Activated CD4-positive, alpha-beta T cell treated with anti-CD3 and anti-CD28 coated beads for 1 hour (primary cell): ENCODE data around the gene DEPDC5.
A peak's percentile ranks its signal among the peaks of the same experiment; 100 is the strongest.

Experiments
- DNase-seq: peaks from one replicate; pipeline ENCODE4 v3.0.0-alpha.2; 2020

Gene DEPDC5

GRCh38 chr22:31933406-31933805 is 179.6 kb downstream of the DEPDC5 start:
- no peak for DNase-seq

- no peak for DNase-seq
These were observed 180.1 kb downstream of the DEPDC5 start for GRCh38 chr22:31933816-31934482.

GRCh38 chr22:31935961-31936635 is 182.3 kb downstream of the DEPDC5 start:
- no peak for DNase-seq

GRCh38 chr22:31937341-31937740 is 183.5 kb downstream of the DEPDC5 start:
- DNase-seq, result no peak

- no peak for DNase-seq
These were observed 184.5 kb downstream of the DEPDC5 start for GRCh38 chr22:31938296-31938695.

GRCh38 chr22:31940506-31940905 is 186.7 kb downstream of the DEPDC5 start:
- DNase-seq, result no peak

GRCh38 chr22:31942091-31942490 is 188.3 kb downstream of the DEPDC5 start:
- no peak for DNase-seq

GRCh38 chr22:31943206-31943977 is 189.6 kb downstream of the DEPDC5 start:
- no peak for DNase-seq

- peak; percentile 76 for DNase-seq
These were observed 190.3 kb downstream of the DEPDC5 start, which contains the start of gene YWHAH for GRCh38 chr22:31943978-31944699. Gene YWHAH, plus strand, starts transcription at chr22:31944535. Its CDS starts 199 bp downstream, at chr22:31944734.

GRCh38 chr22:31944700-31945442 is 191.1 kb downstream of the DEPDC5 start:
- no peak for DNase-seq

- no peak for DNase-seq
These were observed 191.6 kb downstream of the DEPDC5 start for GRCh38 chr22:31945443-31945855.

- no peak for DNase-seq
These were observed 192.3 kb downstream of the DEPDC5 start for GRCh38 chr22:31945971-31946680.

GRCh38 chr22:31947296-31947695 is 193.5 kb downstream of the DEPDC5 start:
- DNase-seq, result no peak

GRCh38 chr22:31948002-31948401 is 194.2 kb downstream of the DEPDC5 start:
- DNase-seq, result no peak

- DNase-seq, result no peak
These were observed 196.4 kb downstream of the DEPDC5 start for GRCh38 chr22:31950226-31950625.

GRCh38 chr22:31951194-31952093 is 197.6 kb downstream of the DEPDC5 start:
- no peak for DNase-seq

- DNase-seq, result no peak
These were observed 198.2 kb downstream of the DEPDC5 start for GRCh38 chr22:31952094-31952401.

- DNase-seq, result no peak
These were observed 198.7 kb downstream of the DEPDC5 start for GRCh38 chr22:31952472-31952871.

- DNase-seq, result no peak
These were observed 199.4 kb downstream of the DEPDC5 start for GRCh38 chr22:31953261-31953660.
